ENCODE results near the gene GABPB2.

- TF ChIP-seq POLR2AphosphoS5 (IDR thresholded peaks at IDR 0.05; ENCODE audit: low read depth, low read length) (peak; percentile 56; the same call in 1 of the 2 replicates), CTCF (IDR thresholded peaks at IDR 0.05) (no peak), SIN3A (IDR thresholded peaks at IDR 0.05; ENCODE audit: borderline replicate concordance, insufficient read depth, low read depth, low read length) (no peak)
Measured at GRCh38 chr1:151051356-151052009, 19.1 kb upstream of the GABPB2 start.

Measured in Panc1 (cell line).